Measurements from ENCODE around the gene ASPRV1.
A peak's percentile ranks its signal among the peaks of the same experiment; 100 is the strongest.
"Not testable (repeated sequence)": the region's sequence is repeated elsewhere in the genome, so short reads cannot be mapped to it uniquely, and the experiment has no call there.

Gene ASPRV1

GRCh38 chr2:69961496-69961895 is at the start of gene ASPRV1:
Gene ASPRV1, minus strand, starts transcription at chr2:69961631. Its CDS starts 195 bp downstream, at chr2:69961436.
- no peak for DNase-seq

GRCh38 chr2:70010576-70011111 is 49.2 kb upstream of the ASPRV1 start:
- DNase-seq, result no peak

GRCh38 chr2:70009762-70010575 is 48.5 kb upstream of the ASPRV1 start:
- DNase-seq, result peak; percentile 56

GRCh38 chr2:70008290-70008689 is 46.9 kb upstream of the ASPRV1 start:
- no peak for DNase-seq

- no peak for DNase-seq
These were observed 45.7 kb upstream of the ASPRV1 start for GRCh38 chr2:70007151-70007550.

GRCh38 chr2:70006447-70006784 is 45.0 kb upstream of the ASPRV1 start:
- no peak for DNase-seq

GRCh38 chr2:70005752-70006446 is 44.5 kb upstream of the ASPRV1 start:
- no peak for DNase-seq

- DNase-seq, result no peak
These were observed 43.8 kb upstream of the ASPRV1 start for GRCh38 chr2:70005216-70005615.

- DNase-seq, result no peak
These were observed 41.8 kb upstream of the ASPRV1 start for GRCh38 chr2:70003093-70003830.

GRCh38 chr2:70002241-70002899 is 40.9 kb upstream of the ASPRV1 start:
- no peak for DNase-seq

- DNase-seq, result not testable (repeated sequence)
These were observed 39.1 kb upstream of the ASPRV1 start for GRCh38 chr2:70000529-70000928.

- DNase-seq, result no peak
These were observed 37.3 kb upstream of the ASPRV1 start for GRCh38 chr2:69998761-69999160.

GRCh38 chr2:69997015-69997830 is 35.8 kb upstream of the ASPRV1 start:
- DNase-seq, result no peak

GRCh38 chr2:69995511-69995910 is 34.1 kb upstream of the ASPRV1 start:
- no peak for DNase-seq

GRCh38 chr2:69994166-69994565 is 32.7 kb upstream of the ASPRV1 start:
- DNase-seq, result no peak

GRCh38 chr2:69993708-69994107 is 32.3 kb upstream of the ASPRV1 start:
- no peak for DNase-seq

GRCh38 chr2:69993048-69993565 is 31.7 kb upstream of the ASPRV1 start:
- no peak for DNase-seq

GRCh38 chr2:69992310-69993047 is 31.0 kb upstream of the ASPRV1 start:
- no peak for DNase-seq

- no peak for DNase-seq
These were observed 28.1 kb upstream of the ASPRV1 start for GRCh38 chr2:69989441-69990105.

- no peak for DNase-seq
These were observed 27.6 kb upstream of the ASPRV1 start for GRCh38 chr2:69989009-69989408.

All from NCI-H2029 treated with DMSO at 0.1 percent for 48 hours (cell line).